Measurements from ENCODE around the gene TLE1. TPM values are rescaled to one million over a fixed set of nuclear protein-coding genes. Genes with fewer than 3 reads are reported as not detected.

The TLE1 gene
- total RNA-seq, 1 experiment from 2014 or later: 97.7 TPM

DNA sequence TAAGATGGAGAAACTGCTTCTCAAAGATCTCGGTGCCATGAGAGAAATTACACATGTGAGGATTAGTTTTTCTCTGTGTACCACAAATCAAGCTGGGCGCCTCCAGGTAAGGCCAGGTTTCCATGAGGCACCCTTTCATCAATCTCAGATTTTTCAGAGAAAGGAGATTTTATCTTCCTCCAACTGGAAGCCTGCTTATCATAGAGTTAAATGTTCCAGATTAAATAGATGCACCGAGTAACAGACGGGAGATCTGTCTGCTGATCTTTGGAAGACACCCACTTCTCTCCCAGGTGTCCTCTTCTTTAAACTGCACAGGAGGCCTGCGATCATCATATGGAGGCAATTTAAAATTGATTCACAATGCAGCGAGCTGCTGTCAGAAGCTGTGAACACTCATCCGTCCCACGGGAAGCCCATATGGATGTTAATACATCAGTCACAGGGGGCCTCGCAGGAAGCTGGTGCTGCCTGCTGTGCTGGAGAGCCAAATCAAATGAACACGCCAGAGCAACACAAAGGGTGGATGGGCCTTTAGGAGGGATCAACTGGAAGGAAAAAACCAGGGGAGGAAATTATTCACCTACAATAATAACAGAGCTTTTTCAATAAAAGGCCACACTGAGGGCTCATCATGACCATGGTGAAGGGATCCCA, 93.3 kb downstream of the TLE1 start (continued):
- TF ChIP-seq, protein P1, sequence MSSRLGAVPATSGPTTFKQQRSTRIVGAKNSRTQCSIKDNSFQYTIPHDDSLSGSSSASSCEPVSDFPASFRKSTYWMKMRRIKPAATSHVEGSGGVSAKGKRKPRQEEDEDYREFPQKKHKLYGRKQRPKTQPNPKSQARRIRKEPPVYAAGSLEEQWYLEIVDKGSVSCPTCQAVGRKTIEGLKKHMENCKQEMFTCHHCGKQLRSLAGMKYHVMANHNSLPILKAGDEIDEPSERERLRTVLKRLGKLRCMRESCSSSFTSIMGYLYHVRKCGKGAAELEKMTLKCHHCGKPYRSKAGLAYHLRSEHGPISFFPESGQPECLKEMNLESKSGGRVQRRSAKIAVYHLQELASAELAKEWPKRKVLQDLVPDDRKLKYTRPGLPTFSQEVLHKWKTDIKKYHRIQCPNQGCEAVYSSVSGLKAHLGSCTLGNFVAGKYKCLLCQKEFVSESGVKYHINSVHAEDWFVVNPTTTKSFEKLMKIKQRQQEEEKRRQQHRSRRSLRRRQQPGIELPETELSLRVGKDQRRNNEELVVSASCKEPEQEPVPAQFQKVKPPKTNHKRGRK (CRISPR knock-in tag; IDR thresholded peaks at IDR 0.05; ENCODE audit: borderline replicate concordance): no peak
- TF ChIP-seq, protein P2, sequence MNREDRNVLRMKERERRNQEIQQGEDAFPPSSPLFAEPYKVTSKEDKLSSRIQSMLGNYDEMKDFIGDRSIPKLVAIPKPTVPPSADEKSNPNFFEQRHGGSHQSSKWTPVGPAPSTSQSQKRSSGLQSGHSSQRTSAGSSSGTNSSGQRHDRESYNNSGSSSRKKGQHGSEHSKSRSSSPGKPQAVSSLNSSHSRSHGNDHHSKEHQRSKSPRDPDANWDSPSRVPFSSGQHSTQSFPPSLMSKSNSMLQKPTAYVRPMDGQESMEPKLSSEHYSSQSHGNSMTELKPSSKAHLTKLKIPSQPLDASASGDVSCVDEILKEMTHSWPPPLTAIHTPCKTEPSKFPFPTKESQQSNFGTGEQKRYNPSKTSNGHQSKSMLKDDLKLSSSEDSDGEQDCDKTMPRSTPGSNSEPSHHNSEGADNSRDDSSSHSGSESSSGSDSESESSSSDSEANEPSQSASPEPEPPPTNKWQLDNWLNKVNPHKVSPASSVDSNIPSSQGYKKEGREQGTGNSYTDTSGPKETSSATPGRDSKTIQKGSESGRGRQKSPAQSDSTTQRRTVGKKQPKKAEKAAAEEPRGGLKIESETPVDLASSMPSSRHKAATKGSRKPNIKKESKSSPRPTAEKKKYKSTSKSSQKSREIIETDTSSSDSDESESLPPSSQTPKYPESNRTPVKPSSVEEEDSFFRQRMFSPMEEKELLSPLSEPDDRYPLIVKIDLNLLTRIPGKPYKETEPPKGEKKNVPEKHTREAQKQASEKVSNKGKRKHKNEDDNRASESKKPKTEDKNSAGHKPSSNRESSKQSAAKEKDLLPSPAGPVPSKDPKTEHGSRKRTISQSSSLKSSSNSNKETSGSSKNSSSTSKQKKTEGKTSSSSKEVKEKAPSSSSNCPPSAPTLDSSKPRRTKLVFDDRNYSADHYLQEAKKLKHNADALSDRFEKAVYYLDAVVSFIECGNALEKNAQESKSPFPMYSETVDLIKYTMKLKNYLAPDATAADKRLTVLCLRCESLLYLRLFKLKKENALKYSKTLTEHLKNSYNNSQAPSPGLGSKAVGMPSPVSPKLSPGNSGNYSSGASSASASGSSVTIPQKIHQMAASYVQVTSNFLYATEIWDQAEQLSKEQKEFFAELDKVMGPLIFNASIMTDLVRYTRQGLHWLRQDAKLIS (CRISPR knock-in tag; IDR thresholded peaks at IDR 0.05; ENCODE audit: borderline replicate concordance): no peak
- TF ChIP-seq, protein P3, sequence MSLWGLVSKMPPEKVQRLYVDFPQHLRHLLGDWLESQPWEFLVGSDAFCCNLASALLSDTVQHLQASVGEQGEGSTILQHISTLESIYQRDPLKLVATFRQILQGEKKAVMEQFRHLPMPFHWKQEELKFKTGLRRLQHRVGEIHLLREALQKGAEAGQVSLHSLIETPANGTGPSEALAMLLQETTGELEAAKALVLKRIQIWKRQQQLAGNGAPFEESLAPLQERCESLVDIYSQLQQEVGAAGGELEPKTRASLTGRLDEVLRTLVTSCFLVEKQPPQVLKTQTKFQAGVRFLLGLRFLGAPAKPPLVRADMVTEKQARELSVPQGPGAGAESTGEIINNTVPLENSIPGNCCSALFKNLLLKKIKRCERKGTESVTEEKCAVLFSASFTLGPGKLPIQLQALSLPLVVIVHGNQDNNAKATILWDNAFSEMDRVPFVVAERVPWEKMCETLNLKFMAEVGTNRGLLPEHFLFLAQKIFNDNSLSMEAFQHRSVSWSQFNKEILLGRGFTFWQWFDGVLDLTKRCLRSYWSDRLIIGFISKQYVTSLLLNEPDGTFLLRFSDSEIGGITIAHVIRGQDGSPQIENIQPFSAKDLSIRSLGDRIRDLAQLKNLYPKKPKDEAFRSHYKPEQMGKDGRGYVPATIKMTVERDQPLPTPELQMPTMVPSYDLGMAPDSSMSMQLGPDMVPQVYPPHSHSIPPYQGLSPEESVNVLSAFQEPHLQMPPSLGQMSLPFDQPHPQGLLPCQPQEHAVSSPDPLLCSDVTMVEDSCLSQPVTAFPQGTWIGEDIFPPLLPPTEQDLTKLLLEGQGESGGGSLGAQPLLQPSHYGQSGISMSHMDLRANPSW (CRISPR knock-in tag; conservative IDR thresholded peaks at IDR 0.05; ENCODE audit: low read depth): 0 out of 2 replicates have a peak, but pooled peaks have one; percentile 50
- TF ChIP-seq NR2C2 (CRISPR knock-in tag; IDR thresholded peaks at IDR 0.05) (no peak), EMX1 (CRISPR knock-in tag; IDR thresholded peaks at IDR 0.05) (no peak), TEAD4 (CRISPR knock-in tag; IDR thresholded peaks at IDR 0.05) (no peak), TP53 (CRISPR knock-in tag; IDR thresholded peaks at IDR 0.05) (no peak; the same call in 1 of the 2 replicates), FOXJ3 (CRISPR knock-in tag; IDR thresholded peaks at IDR 0.05; ENCODE audit: borderline replicate concordance) (peak; percentile 63; the same call in 1 of the 2 replicates), SMAD4 (CRISPR knock-in tag; IDR thresholded peaks at IDR 0.05) (no peak), OVOL2 (CRISPR knock-in tag; IDR thresholded peaks at IDR 0.05; ENCODE audit: borderline replicate concordance) (no peak), ZNF121 (CRISPR knock-in tag; IDR thresholded peaks at IDR 0.05) (no peak), NFE2L1 (CRISPR knock-in tag; IDR thresholded peaks at IDR 0.05) (peak; percentile 53; the same call in 1 of the 2 replicates), RORB (CRISPR knock-in tag; IDR thresholded peaks at IDR 0.05) (no peak), SP1 (CRISPR knock-in tag; conservative IDR thresholded peaks at IDR 0.05) (no peak)
- TF ChIP-seq, protein P4, sequence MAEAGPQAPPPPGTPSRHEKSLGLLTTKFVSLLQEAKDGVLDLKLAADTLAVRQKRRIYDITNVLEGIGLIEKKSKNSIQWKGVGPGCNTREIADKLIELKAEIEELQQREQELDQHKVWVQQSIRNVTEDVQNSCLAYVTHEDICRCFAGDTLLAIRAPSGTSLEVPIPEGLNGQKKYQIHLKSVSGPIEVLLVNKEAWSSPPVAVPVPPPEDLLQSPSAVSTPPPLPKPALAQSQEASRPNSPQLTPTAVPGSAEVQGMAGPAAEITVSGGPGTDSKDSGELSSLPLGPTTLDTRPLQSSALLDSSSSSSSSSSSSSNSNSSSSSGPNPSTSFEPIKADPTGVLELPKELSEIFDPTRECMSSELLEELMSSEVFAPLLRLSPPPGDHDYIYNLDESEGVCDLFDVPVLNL (CRISPR knock-in tag; IDR thresholded peaks at IDR 0.05; ENCODE audit: borderline replicate concordance, low read depth): no peak
- TF ChIP-seq, protein P5, sequence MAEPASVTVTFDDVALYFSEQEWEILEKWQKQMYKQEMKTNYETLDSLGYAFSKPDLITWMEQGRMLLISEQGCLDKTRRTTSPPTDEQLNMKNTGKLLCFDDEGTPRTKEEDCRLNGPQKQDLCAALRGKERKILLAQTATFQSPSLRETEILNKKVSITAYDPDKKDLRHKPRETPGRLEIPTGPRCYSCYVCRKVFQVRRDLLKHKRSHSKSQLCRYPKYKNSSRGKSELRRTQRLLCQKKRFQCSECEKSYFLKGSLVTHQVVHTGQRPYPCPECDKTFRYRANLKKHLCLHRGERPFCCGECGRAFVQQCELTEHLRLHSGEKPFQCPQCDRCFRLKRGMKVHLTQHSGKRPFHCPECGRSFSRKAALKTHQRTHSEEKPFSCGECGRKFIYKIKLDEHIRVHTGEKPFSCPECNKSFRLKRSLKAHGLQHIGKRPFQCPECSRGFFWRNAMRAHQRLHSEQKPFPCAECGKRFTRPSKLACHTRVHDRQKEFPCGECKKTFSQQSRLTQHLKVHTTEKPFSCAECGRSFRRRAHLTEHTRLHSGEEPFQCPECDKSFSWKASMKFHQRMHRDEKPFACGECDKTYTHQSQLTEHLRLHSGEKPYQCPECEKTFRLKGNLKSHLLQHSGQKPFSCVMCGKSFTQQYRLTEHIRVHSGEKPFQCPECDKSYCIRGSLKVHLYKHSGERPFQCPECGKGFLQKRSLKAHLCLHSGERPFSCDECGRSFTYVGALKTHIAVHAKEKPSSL (CRISPR knock-in tag; conservative IDR thresholded peaks at IDR 0.05): no peak
- TF ChIP-seq, protein P6, sequence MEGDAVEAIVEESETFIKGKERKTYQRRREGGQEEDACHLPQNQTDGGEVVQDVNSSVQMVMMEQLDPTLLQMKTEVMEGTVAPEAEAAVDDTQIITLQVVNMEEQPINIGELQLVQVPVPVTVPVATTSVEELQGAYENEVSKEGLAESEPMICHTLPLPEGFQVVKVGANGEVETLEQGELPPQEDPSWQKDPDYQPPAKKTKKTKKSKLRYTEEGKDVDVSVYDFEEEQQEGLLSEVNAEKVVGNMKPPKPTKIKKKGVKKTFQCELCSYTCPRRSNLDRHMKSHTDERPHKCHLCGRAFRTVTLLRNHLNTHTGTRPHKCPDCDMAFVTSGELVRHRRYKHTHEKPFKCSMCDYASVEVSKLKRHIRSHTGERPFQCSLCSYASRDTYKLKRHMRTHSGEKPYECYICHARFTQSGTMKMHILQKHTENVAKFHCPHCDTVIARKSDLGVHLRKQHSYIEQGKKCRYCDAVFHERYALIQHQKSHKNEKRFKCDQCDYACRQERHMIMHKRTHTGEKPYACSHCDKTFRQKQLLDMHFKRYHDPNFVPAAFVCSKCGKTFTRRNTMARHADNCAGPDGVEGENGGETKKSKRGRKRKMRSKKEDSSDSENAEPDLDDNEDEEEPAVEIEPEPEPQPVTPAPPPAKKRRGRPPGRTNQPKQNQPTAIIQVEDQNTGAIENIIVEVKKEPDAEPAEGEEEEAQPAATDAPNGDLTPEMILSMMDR (IDR thresholded peaks at IDR 0.05): no peak
- TF ChIP-seq, protein P7, sequence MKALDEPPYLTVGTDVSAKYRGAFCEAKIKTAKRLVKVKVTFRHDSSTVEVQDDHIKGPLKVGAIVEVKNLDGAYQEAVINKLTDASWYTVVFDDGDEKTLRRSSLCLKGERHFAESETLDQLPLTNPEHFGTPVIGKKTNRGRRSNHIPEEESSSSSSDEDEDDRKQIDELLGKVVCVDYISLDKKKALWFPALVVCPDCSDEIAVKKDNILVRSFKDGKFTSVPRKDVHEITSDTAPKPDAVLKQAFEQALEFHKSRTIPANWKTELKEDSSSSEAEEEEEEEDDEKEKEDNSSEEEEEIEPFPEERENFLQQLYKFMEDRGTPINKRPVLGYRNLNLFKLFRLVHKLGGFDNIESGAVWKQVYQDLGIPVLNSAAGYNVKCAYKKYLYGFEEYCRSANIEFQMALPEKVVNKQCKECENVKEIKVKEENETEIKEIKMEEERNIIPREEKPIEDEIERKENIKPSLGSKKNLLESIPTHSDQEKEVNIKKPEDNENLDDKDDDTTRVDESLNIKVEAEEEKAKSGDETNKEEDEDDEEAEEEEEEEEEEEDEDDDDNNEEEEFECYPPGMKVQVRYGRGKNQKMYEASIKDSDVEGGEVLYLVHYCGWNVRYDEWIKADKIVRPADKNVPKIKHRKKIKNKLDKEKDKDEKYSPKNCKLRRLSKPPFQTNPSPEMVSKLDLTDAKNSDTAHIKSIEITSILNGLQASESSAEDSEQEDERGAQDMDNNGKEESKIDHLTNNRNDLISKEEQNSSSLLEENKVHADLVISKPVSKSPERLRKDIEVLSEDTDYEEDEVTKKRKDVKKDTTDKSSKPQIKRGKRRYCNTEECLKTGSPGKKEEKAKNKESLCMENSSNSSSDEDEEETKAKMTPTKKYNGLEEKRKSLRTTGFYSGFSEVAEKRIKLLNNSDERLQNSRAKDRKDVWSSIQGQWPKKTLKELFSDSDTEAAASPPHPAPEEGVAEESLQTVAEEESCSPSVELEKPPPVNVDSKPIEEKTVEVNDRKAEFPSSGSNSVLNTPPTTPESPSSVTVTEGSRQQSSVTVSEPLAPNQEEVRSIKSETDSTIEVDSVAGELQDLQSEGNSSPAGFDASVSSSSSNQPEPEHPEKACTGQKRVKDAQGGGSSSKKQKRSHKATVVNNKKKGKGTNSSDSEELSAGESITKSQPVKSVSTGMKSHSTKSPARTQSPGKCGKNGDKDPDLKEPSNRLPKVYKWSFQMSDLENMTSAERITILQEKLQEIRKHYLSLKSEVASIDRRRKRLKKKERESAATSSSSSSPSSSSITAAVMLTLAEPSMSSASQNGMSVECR (CRISPR knock-in tag; IDR thresholded peaks at IDR 0.05; ENCODE audit: borderline replicate concordance): peak; percentile 87; the same call in 1 of the 2 replicates
- TF ChIP-seq, protein P8, sequence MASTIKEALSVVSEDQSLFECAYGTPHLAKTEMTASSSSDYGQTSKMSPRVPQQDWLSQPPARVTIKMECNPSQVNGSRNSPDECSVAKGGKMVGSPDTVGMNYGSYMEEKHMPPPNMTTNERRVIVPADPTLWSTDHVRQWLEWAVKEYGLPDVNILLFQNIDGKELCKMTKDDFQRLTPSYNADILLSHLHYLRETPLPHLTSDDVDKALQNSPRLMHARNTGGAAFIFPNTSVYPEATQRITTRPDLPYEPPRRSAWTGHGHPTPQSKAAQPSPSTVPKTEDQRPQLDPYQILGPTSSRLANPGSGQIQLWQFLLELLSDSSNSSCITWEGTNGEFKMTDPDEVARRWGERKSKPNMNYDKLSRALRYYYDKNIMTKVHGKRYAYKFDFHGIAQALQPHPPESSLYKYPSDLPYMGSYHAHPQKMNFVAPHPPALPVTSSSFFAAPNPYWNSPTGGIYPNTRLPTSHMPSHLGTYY (CRISPR knock-in tag; IDR thresholded peaks at IDR 0.05): 0 out of 2 replicates have a peak, but pooled peaks have one; percentile 47
